ENCODE measurements around the gene TMEM9B.
A peak's percentile ranks its signal among the peaks of the same experiment; 100 is the strongest.
"Not testable (repeated sequence)": the region's sequence is repeated elsewhere in the genome, so short reads cannot be mapped to it uniquely, and the experiment has no call there.

Gene TMEM9B

GRCh38 chr11:8971924-8972316 lies 7.7 kb upstream of the TMEM9B start:
- DNase-seq (ENCODE audit: low spot score): no peak

- DNase-seq (ENCODE audit: low spot score): no peak
Measured at GRCh38 chr11:8971196-8971923, 7.1 kb upstream of the TMEM9B start.

- DNase-seq (ENCODE audit: low spot score): no peak
Measured at GRCh38 chr11:8967184-8967583, 2.9 kb upstream of the TMEM9B start.

GRCh38 chr11:8963569-8964323 lies 496 bp downstream of the TMEM9B start:
- peak; percentile 46 for DNase-seq (ENCODE audit: low spot score)

GRCh38 chr11:8962841-8963240 lies 1.4 kb downstream of the TMEM9B start:
- DNase-seq (ENCODE audit: low spot score): no peak

- DNase-seq (ENCODE audit: low spot score): no peak
Measured at GRCh38 chr11:8961401-8961800, 2.8 kb downstream of the TMEM9B start.

- peak; percentile 66 for DNase-seq (ENCODE audit: low spot score)
Measured at GRCh38 chr11:8959546-8960166, 4.6 kb downstream of the TMEM9B start.

GRCh38 chr11:8956860-8957259 lies 7.4 kb downstream of the TMEM9B start:
- no peak for DNase-seq (ENCODE audit: low spot score)

GRCh38 chr11:8948886-8949285 lies 15.4 kb downstream of the TMEM9B start:
- DNase-seq (ENCODE audit: low spot score): no peak

GRCh38 chr11:8947230-8947943 lies 16.9 kb downstream of the TMEM9B start:
- DNase-seq (ENCODE audit: low spot score): no peak

- no peak for DNase-seq (ENCODE audit: low spot score)
Measured at GRCh38 chr11:8942518-8943066, 21.6 kb downstream of the TMEM9B start, which contains the start of gene ASCL3. TSS of gene ASCL3 (minus strand) at chr11:8943016. CDS start at chr11:8938161, 4,855 bp downstream.

GRCh38 chr11:8941341-8942103 lies 22.7 kb downstream of the TMEM9B start:
- no peak for DNase-seq (ENCODE audit: low spot score)

GRCh38 chr11:8937659-8938058 lies 26.6 kb downstream of the TMEM9B start:
- DNase-seq (ENCODE audit: low spot score): no peak

GRCh38 chr11:8937159-8937558 lies 27.1 kb downstream of the TMEM9B start:
- no peak for DNase-seq (ENCODE audit: low spot score)

- DNase-seq (ENCODE audit: low spot score): not testable (repeated sequence)
Measured at GRCh38 chr11:8935789-8936188, 28.5 kb downstream of the TMEM9B start.

GRCh38 chr11:8934742-8935488 lies 29.3 kb downstream of the TMEM9B start:
- DNase-seq (ENCODE audit: low spot score): peak; percentile 59

- DNase-seq (ENCODE audit: low spot score): no peak
Measured at GRCh38 chr11:8933931-8934330, 30.3 kb downstream of the TMEM9B start.

- no peak for DNase-seq (ENCODE audit: low spot score)
Measured at GRCh38 chr11:8932564-8933180, 31.6 kb downstream of the TMEM9B start, which contains the start of gene C11orf16. TSS of gene C11orf16 (minus strand) at chr11:8932947. CDS start at chr11:8932308, 639 bp downstream.

- DNase-seq (ENCODE audit: low spot score): no peak
Measured at GRCh38 chr11:8930456-8931175, 33.6 kb downstream of the TMEM9B start.

All from kidney capillary endothelial cell (primary cell).